ENCODE data around the gene LYPLAL1.

DNA sequence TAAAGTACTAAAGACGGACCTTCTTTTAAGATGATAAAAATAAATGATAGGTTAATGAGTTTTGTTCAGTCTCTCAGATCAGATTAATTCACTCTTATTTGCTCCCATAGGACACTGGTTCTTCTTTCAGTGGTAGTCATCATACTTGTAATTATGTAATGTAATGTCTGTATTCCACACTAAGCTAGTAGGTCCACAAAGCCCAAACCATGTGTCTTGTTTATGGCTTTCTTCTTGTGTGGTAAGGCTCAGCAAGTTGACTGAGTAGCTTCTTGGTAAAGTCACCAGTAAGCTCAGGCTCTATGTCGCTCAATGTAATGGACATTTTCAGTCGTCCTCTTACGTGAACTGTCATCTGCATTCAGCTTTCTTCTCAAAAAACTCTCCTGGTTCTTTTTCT lies 2.5 kb downstream of the LYPLAL1 start:
- TF ChIP-seq, protein P1, sequence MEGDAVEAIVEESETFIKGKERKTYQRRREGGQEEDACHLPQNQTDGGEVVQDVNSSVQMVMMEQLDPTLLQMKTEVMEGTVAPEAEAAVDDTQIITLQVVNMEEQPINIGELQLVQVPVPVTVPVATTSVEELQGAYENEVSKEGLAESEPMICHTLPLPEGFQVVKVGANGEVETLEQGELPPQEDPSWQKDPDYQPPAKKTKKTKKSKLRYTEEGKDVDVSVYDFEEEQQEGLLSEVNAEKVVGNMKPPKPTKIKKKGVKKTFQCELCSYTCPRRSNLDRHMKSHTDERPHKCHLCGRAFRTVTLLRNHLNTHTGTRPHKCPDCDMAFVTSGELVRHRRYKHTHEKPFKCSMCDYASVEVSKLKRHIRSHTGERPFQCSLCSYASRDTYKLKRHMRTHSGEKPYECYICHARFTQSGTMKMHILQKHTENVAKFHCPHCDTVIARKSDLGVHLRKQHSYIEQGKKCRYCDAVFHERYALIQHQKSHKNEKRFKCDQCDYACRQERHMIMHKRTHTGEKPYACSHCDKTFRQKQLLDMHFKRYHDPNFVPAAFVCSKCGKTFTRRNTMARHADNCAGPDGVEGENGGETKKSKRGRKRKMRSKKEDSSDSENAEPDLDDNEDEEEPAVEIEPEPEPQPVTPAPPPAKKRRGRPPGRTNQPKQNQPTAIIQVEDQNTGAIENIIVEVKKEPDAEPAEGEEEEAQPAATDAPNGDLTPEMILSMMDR (IDR thresholded peaks at IDR 0.05 in 8 of 11, conservative IDR thresholded peaks at IDR 0.05 in 3 of 11), result no peak
- no peak for TF ChIP-seq POLR2AphosphoS5 (IDR thresholded peaks at IDR 0.05)
